HEK293 (cell line): ENCODE measurements around the gene PRR13.
A peak's percentile ranks its signal among the peaks of the same experiment; 100 is the strongest.

Source experiments
- CTCF ChIA-PET: fragments of 350-600 bp; formaldehyde crosslinking; extraction: SDS; loops from one replicate; lab custom pipeline; 2021; ENCODE audit warnings: antibody characterized with exemption; lab: Yijun Ruan, JAX
- POLR2A ChIA-PET: fragments of 300-600 bp; formaldehyde crosslinking; extraction: SDS; loops from one replicate; lab custom pipeline; 2020; ENCODE audit warnings: antibody characterized with exemption, inconsistent platforms; lab: Yijun Ruan, JAX
- H3K27ac ChIP-seq: fragments of 200-500 bp; sonication (Bioruptor generic); 2 replicates; pipeline ENCODE4 v1.5.1; 2014; ENCODE audit warnings: low read depth, low read length, control low read depth, inconsistent platforms; ENCODE audit errors: extremely low read depth
- H3K36me3 ChIP-seq, 2 experiments: fragments of 200-500 bp in 1 of 2; sonication (Bioruptor generic) in 1 of 2; 1 replicate in 1 of 2; 2 replicates in 1 of 2; pipeline ENCODE4 v1.5.1; 2014 to 2017; ENCODE audit warnings: inconsistent platforms in 2 of 2, low read length in 2 of 2; ENCODE audit not compliant: control insufficient read depth in 2 of 2, insufficient read depth in 1 of 2
- H3K4me1 ChIP-seq: fragments of 200-500 bp; sonication (Bioruptor generic); 2 replicates; pipeline ENCODE4 v1.5.1; 2014; ENCODE audit warnings: mild to moderate bottlenecking, low read length, inconsistent platforms; ENCODE audit not compliant: control insufficient read depth, insufficient read depth
- H3K4me3 ChIP-seq: 2 replicates; pipeline ENCODE4 v1.5.1; 2011; ENCODE audit warnings: low read depth, mild to moderate bottlenecking, control low read depth, low read length, moderate library complexity
- H3K9me3 ChIP-seq: fragments of 200-500 bp; sonication (Bioruptor generic); 2 replicates; pipeline ENCODE4 v1.5.1; 2014; ENCODE audit warnings: low read depth, low read length, inconsistent platforms; ENCODE audit not compliant: control insufficient read depth, insufficient read depth
- KLF17 ChIP-seq: fragments of 450-650 bp; formaldehyde crosslinking; IDR thresholded peaks from 2 replicates; pipeline ENCODE4 v1.5.1; 2016; ENCODE audit warnings: missing biosample characterization, missing genetic modification characterization
- PRDM1 ChIP-seq: fragments of 450-650 bp; formaldehyde crosslinking; IDR thresholded peaks from 2 replicates; pipeline ENCODE4; 2016; ENCODE audit warnings: missing biosample characterization, missing genetic modification characterization
- REST ChIP-seq: fragments of 450-650 bp; formaldehyde crosslinking; IDR thresholded peaks from 2 replicates; pipeline ENCODE4 v1.5.1; 2016; ENCODE audit warnings: missing biosample characterization, missing genetic modification characterization
- ZBTB20 ChIP-seq: fragments of 450-650 bp; formaldehyde crosslinking; IDR thresholded peaks from 2 replicates; pipeline ENCODE4 v1.5.1; 2016; ENCODE audit warnings: missing biosample characterization, missing genetic modification characterization
- ZBTB8A ChIP-seq: fragments of 450-650 bp; formaldehyde crosslinking; IDR thresholded peaks from 2 replicates; pipeline ENCODE4 v1.5.1; 2016; ENCODE audit warnings: missing biosample characterization, missing genetic modification characterization
- ZFP37 ChIP-seq: fragments of 450-650 bp; formaldehyde crosslinking; IDR thresholded peaks from 2 replicates; pipeline ENCODE4 v1.5.1; 2016; ENCODE audit warnings: missing biosample characterization, missing genetic modification characterization
- ZNF2 ChIP-seq: fragments of 450-650 bp; formaldehyde crosslinking; IDR thresholded peaks from 2 replicates; pipeline ENCODE4 v1.5.1; 2016; ENCODE audit warnings: missing biosample characterization, missing genetic modification characterization
- ZNF24 ChIP-seq: fragments of 450-650 bp; formaldehyde crosslinking; IDR thresholded peaks from 2 replicates; pipeline ENCODE4 v1.5.1; 2016; ENCODE audit warnings: missing biosample characterization, missing genetic modification characterization
- ZNF280D ChIP-seq: fragments of 450-650 bp; formaldehyde crosslinking; IDR thresholded peaks from 2 replicates; pipeline ENCODE4 v1.5.1; 2016; ENCODE audit warnings: missing biosample characterization, missing genetic modification characterization
- ZNF292 ChIP-seq: fragments of 450-650 bp; formaldehyde crosslinking; IDR thresholded peaks from 2 replicates; pipeline ENCODE4 v1.5.1; 2016; ENCODE audit warnings: low read depth, missing biosample characterization, missing genetic modification characterization, borderline replicate concordance
- ZNF341 ChIP-seq: fragments of 450-650 bp; formaldehyde crosslinking; IDR thresholded peaks from 2 replicates; pipeline ENCODE4; 2016; ENCODE audit warnings: low read depth, missing biosample characterization, missing genetic modification characterization
- ZNF394 ChIP-seq: fragments of 450-650 bp; formaldehyde crosslinking; IDR thresholded peaks from 2 replicates; pipeline ENCODE4 v1.5.1; 2016; ENCODE audit warnings: missing biosample characterization, missing genetic modification characterization, mild to moderate bottlenecking, moderate library complexity, borderline replicate concordance
- ZNF433 ChIP-seq: fragments of 450-650 bp; formaldehyde crosslinking; IDR thresholded peaks from 2 replicates; pipeline ENCODE4 v1.5.1; 2016; ENCODE audit warnings: missing biosample characterization, missing genetic modification characterization, low read depth
- ZNF600 ChIP-seq: fragments of 450-650 bp; formaldehyde crosslinking; IDR thresholded peaks from 2 replicates; pipeline ENCODE4 v1.5.1; 2016; ENCODE audit warnings: missing biosample characterization, missing genetic modification characterization
- ZNF629 ChIP-seq: fragments of 450-650 bp; formaldehyde crosslinking; IDR thresholded peaks from 2 replicates; pipeline ENCODE4 v1.5.1; 2017; ENCODE audit warnings: missing biosample characterization, missing genetic modification characterization
- ZSCAN18 ChIP-seq: fragments of 450-650 bp; formaldehyde crosslinking; IDR thresholded peaks from 2 replicates; pipeline ENCODE4 v1.5.1; 2016; ENCODE audit warnings: missing biosample characterization, missing genetic modification characterization

PRR13 gene

GRCh38 chr12:53452159-53453077, 10.9 kb downstream of the PRR13 start (continued):
- 0 out of 2 replicates have a peak, but pooled peaks have one; percentile 7 for TF ChIP-seq ZNF433 (tag by site-specific recombination)

- Histone ChIP-seq H3K36me3 (peaks cover 47 to 64% of the 10 kb centered on the region in 2 experiments), H3K9me3 (no peaks in the 10 kb centered on the region), H3K4me3 (peak overlapping the region; percentile 99), H3K27ac (no peak overlapping the region), H3K4me1 (peaks cover 3% of the 10 kb centered on the region)
- POLR2A ChIA-PET, result interaction anchor here (1.2 to 2.2 kb wide), 3 partner anchors 27 to 47 kb away, joined by 3 to 10 read pairs (median 3); partner anchors contain the start of gene TARBP2
- CTCF ChIA-PET, result interaction anchor here (0.5 to 1.8 kb wide), 5 partner anchors 23 to 1182 kb away, joined by 3 to 5 read pairs (median 3); no protein-coding TSS in a partner anchor
- TF ChIP-seq ZSCAN18 (tag by site-specific recombination), result no peak
- TF ChIP-seq ZNF600 (tag by site-specific recombination), result no peak
- no peak for TF ChIP-seq ZNF280D (tag by site-specific recombination)
- TF ChIP-seq ZNF292 (tag by site-specific recombination), result no peak
- no peak for TF ChIP-seq ZNF629
- TF ChIP-seq ZFP37 (tag by site-specific recombination), result no peak
- TF ChIP-seq REST (tag by site-specific recombination), result no peak
- peak; percentile 72; the same call in 1 of the 2 replicates for TF ChIP-seq PRDM1 (tag by site-specific recombination)
These were observed 12.6 kb downstream of the PRR13 start for GRCh38 chr12:53453953-53454640.

- ChIA-PET POLR2A (interaction anchor here (0.7 to 2.2 kb wide), 5 partner anchors 27 to 111 kb away, joined by 3 to 10 read pairs (median 3); partner anchors contain the start of gene TARBP2), CTCF (interaction anchor here (0.5 to 1.8 kb wide), 6 partner anchors 23 to 1461 kb away, joined by 3 to 9 read pairs (median 3); no protein-coding TSS in a partner anchor)
These were observed 13.2 kb downstream of the PRR13 start for GRCh38 chr12:53454707-53455106.

More at GRCh38 chr12:53454707-53455106, 13.2 kb downstream of the PRR13 start:
- H3K9me3 ChIP-seq, result no peaks in the 10 kb centered on the region
- H3K4me1 ChIP-seq, result peaks cover 3% of the 10 kb centered on the region
- peaks cover 53 to 70% of the 10 kb centered on the region in 2 experiments for H3K36me3 ChIP-seq
- H3K4me3 ChIP-seq, result no peak overlapping the region
- no peak for TF ChIP-seq ZNF2
- no peak for TF ChIP-seq ZNF394 (tag by site-specific recombination)
- no peak for TF ChIP-seq ZNF24 (tag by site-specific recombination)
- TF ChIP-seq KLF17, result no peak
- TF ChIP-seq ZBTB8A (tag by site-specific recombination), result no peak
- peak; percentile 52; the same call in 1 of the 2 replicates for TF ChIP-seq ZNF341
- TF ChIP-seq ZBTB20, result no peak
- TF ChIP-seq, all 188 proteins: peak for 1
- no peak overlapping the region for H3K27ac ChIP-seq
